Parathyroid adenoma (tissue), 2 donors: ENCODE data around the gene HSPA6.

Source experiments
- H2AFZ ChIP-seq: fragments of 300-600 bp; sonication (generic); one replicate; pipeline ENCODE4 v1.7.0; 2017; ENCODE audit warnings: antibody characterized with exemption, mild to moderate bottlenecking
- H3K27ac ChIP-seq: fragments of 300-600 bp; sonication (generic); one replicate; pipeline ENCODE4 v1.7.0; 2017
- H3K27me3 ChIP-seq: fragments of 300-600 bp; sonication (generic); one replicate; pipeline ENCODE4 v1.7.0; 2017; ENCODE audit warnings: low read length; ENCODE audit not compliant: control insufficient read depth, insufficient read depth
- H3K36me3 ChIP-seq: fragments of 300-600 bp; sonication (generic); one replicate; pipeline ENCODE4 v1.7.0; 2017; ENCODE audit warnings: low read length; ENCODE audit not compliant: control insufficient read depth, insufficient read depth
- H3K4me1 ChIP-seq: fragments of 300-600 bp; sonication (generic); one replicate; pipeline ENCODE4 v1.7.0; 2017; ENCODE audit warnings: control low read depth
- H3K4me2 ChIP-seq: fragments of 300-600 bp; sonication (generic); one replicate; pipeline ENCODE4 v1.7.0; 2017; ENCODE audit warnings: low read length
- H3K4me3 ChIP-seq: fragments of 300-600 bp; sonication (generic); one replicate; pipeline ENCODE4 v1.7.0; 2017; ENCODE audit warnings: low read depth, low read length
- H3K79me2 ChIP-seq: fragments of 300-600 bp; sonication (generic); one replicate; pipeline ENCODE4 v1.7.0; 2017; ENCODE audit warnings: control low read depth
- H3K9ac ChIP-seq: fragments of 300-600 bp; sonication (generic); one replicate; pipeline ENCODE4 v1.7.0; 2017; ENCODE audit warnings: mild to moderate bottlenecking
- H3K9me3 ChIP-seq: fragments of 300-600 bp; sonication (generic); one replicate; pipeline ENCODE4 v1.7.0; 2017; ENCODE audit warnings: low read length; ENCODE audit not compliant: control insufficient read depth
- CTCF ChIP-seq: fragments of 300-600 bp; sonication (generic); IDR thresholded peaks from one replicate; pipeline ENCODE4 v1.7.0; 2017; ENCODE audit warnings: antibody characterized with exemption, mild to moderate bottlenecking
- donor health status: primary hyperparathyroidism.

The HSPA6 gene

GRCh38 chr1:161482610-161483009 is 41.7 kb upstream of the HSPA6 start:
- Histone ChIP-seq H3K27ac (no peak overlapping the region), H3K27me3 (no peaks in the 10 kb centered on the region), H3K79me2 (no peaks in the 10 kb centered on the region), H3K4me2 (no peak overlapping the region), H2AFZ (no peak overlapping the region), H3K9ac (no peak overlapping the region), H3K4me3 (no peak overlapping the region), H3K9me3 (no peaks in the 10 kb centered on the region), H3K4me1 (no peaks in the 10 kb centered on the region), H3K36me3 (no peaks in the 10 kb centered on the region)
- TF ChIP-seq CTCF: no peak

GRCh38 chr1:161483361-161483760 is 41.0 kb upstream of the HSPA6 start:
- no peak for TF ChIP-seq CTCF
- no peaks in the 10 kb centered on the region for H3K27me3 ChIP-seq
- H3K9me3 ChIP-seq: no peaks in the 10 kb centered on the region
- no peak overlapping the region for H3K4me3 ChIP-seq
- no peak overlapping the region for H3K9ac ChIP-seq
- no peaks in the 10 kb centered on the region for H3K4me1 ChIP-seq
- no peak overlapping the region for H3K27ac ChIP-seq
- H2AFZ ChIP-seq: no peak overlapping the region
- H3K79me2 ChIP-seq: no peaks in the 10 kb centered on the region
- H3K36me3 ChIP-seq: no peaks in the 10 kb centered on the region
- no peak overlapping the region for H3K4me2 ChIP-seq

GRCh38 chr1:161484613-161485012 is 39.7 kb upstream of the HSPA6 start:
- no peak for TF ChIP-seq CTCF
- no peaks in the 10 kb centered on the region for H3K36me3 ChIP-seq
- H2AFZ ChIP-seq: no peak overlapping the region
- H3K4me2 ChIP-seq: no peak overlapping the region
- H3K79me2 ChIP-seq: no peaks in the 10 kb centered on the region
- H3K27ac ChIP-seq: no peak overlapping the region
- H3K9ac ChIP-seq: no peak overlapping the region
- no peaks in the 10 kb centered on the region for H3K27me3 ChIP-seq
- no peaks in the 10 kb centered on the region for H3K4me1 ChIP-seq
- H3K4me3 ChIP-seq: no peak overlapping the region
- no peaks in the 10 kb centered on the region for H3K9me3 ChIP-seq

GRCh38 chr1:161486806-161487741 is 37.3 kb upstream of the HSPA6 start:
- no peak overlapping the region for H2AFZ ChIP-seq
- H3K27ac ChIP-seq: no peak overlapping the region

More at GRCh38 chr1:161486806-161487741, 37.3 kb upstream of the HSPA6 start:
- no peaks in the 10 kb centered on the region for H3K27me3 ChIP-seq
- no peaks in the 10 kb centered on the region for H3K36me3 ChIP-seq
- no peaks in the 10 kb centered on the region for H3K4me1 ChIP-seq
- H3K9ac ChIP-seq: no peak overlapping the region
- no peaks in the 10 kb centered on the region for H3K79me2 ChIP-seq
- H3K9me3 ChIP-seq: no peaks in the 10 kb centered on the region
- no peak overlapping the region for H3K4me3 ChIP-seq
- peak; percentile 59 for TF ChIP-seq CTCF
- H3K4me2 ChIP-seq: no peak overlapping the region
